NT2/D1 (cell line): ENCODE data around the gene NEK9.

Experiments
- DNase-seq: peaks from one replicate; pipeline ENCODE4 v3.0.0-alpha.2; 2011; ENCODE audit warnings: low read depth, low spot score
- H3K27me3 ChIP-seq: 2 replicates; pipeline ENCODE4 v1.6.0; 2011; ENCODE audit warnings: mild to moderate bottlenecking; ENCODE audit not compliant: insufficient read length, insufficient read depth
- H3K36me3 ChIP-seq: 2 replicates; pipeline ENCODE4 v1.6.1; 2011; ENCODE audit warnings: mild to moderate bottlenecking, low read length, mixed read lengths; ENCODE audit not compliant: insufficient read depth, insufficient read length
- H3K4me1 ChIP-seq: 2 replicates; pipeline ENCODE4 v1.5.1; 2011; ENCODE audit not compliant: insufficient read depth, insufficient read length
- H3K4me3 ChIP-seq: 2 replicates; pipeline ENCODE4 v1.5.1; 2011; ENCODE audit warnings: low read depth; ENCODE audit not compliant: insufficient read length
- H3K9ac ChIP-seq: 2 replicates; pipeline ENCODE4 v1.6.0; 2011; ENCODE audit warnings: low read depth; ENCODE audit not compliant: insufficient read length
- H3K9me3 ChIP-seq: 2 replicates; pipeline ENCODE4 v1.5.1; 2011; ENCODE audit warnings: mild to moderate bottlenecking, low read length; ENCODE audit not compliant: insufficient read depth
- SUZ12 ChIP-seq: IDR thresholded peaks from 2 replicates; pipeline ENCODE4 v1.6.1; 2011; ENCODE audit not compliant: insufficient read length, insufficient read depth; ENCODE audit errors: extremely low read depth
- YY1 ChIP-seq: IDR thresholded peaks from 2 replicates; pipeline ENCODE4 v1.6.1; 2011; ENCODE audit not compliant: insufficient read length, insufficient read depth
- ZNF274 ChIP-seq: IDR thresholded peaks from 2 replicates; pipeline ENCODE4 v1.6.1; 2011; ENCODE audit warnings: mild to moderate bottlenecking, low read depth, low read length

The NEK9 gene

GRCh38 chr14:75165586-75166391, 38.9 kb upstream of the NEK9 start:
- H3K4me3 ChIP-seq, result no peak overlapping the region
- no peaks in the 10 kb centered on the region for H3K36me3 ChIP-seq
- H3K27me3 ChIP-seq, result no peaks in the 10 kb centered on the region
- DNase-seq, result no peak
- H3K4me1 ChIP-seq, result no peaks in the 10 kb centered on the region
- TF ChIP-seq ZNF274 (no peak), YY1 (no peak)
- H3K9me3 ChIP-seq, result no peaks in the 10 kb centered on the region
- no peak overlapping the region for H3K9ac ChIP-seq

DNA sequence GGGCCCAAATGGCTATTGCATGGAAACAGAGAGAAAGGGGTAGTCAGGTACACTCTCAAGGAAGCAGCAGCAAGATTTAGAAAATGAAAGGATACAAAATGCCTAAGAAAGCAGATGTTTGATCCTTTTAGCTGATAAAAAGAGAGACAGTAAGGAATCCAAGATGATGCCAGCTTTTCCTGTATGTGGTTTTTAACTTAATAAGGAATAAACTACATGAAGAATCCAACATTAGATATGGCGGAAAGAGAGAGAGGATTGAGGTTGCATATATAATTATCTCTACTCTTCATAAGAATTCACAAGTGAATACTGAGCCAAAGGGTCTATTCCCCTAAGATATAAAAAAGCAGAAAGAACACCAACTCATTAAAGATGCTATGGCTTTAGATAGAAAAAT, 38.0 kb upstream of the NEK9 start:
- Histone ChIP-seq H3K36me3 (no peaks in the 10 kb centered on the region), H3K4me1 (no peaks in the 10 kb centered on the region), H3K9me3 (no peaks in the 10 kb centered on the region), H3K4me3 (no peak overlapping the region), H3K27me3 (no peaks in the 10 kb centered on the region), H3K9ac (no peak overlapping the region)
- DNase-seq, result no peak
- TF ChIP-seq YY1 (no peak), SUZ12 (no peak), ZNF274 (no peak)

GRCh38 chr14:75163677-75164076, 36.8 kb upstream of the NEK9 start:
- H3K4me3 ChIP-seq, result no peak overlapping the region
- H3K9me3 ChIP-seq, result no peaks in the 10 kb centered on the region
- H3K9ac ChIP-seq, result no peak overlapping the region

DNA sequence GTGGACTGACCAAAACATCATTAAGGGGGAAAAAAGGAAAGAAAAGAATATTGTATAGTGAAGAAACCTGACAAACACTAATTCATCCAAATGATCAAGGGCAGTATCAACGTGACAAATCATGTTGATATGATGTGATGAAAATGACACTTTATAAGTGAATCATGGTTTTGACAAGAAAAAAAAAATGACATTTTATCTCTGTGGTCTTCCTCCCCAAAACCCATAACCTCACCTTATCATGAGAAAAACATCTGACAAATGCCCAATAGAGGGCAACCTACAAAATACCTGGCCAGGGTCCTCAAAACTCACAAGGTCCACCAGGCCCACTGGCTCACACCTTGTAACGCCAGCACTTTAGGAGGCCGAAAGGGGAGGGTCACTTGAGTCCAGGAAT, 35.8 kb upstream of the NEK9 start:
- H3K4me3 ChIP-seq, result no peak overlapping the region
- H3K9ac ChIP-seq, result no peak overlapping the region
- no peaks in the 10 kb centered on the region for H3K27me3 ChIP-seq
- no peak for DNase-seq
- no peaks in the 10 kb centered on the region for H3K36me3 ChIP-seq
- TF ChIP-seq YY1 (no peak), SUZ12 (no peak), ZNF274 (no peak)
- H3K9me3 ChIP-seq, result no peaks in the 10 kb centered on the region
- H3K4me1 ChIP-seq, result no peaks in the 10 kb centered on the region

More at GRCh38 chr14:75163677-75164076, 36.8 kb upstream of the NEK9 start:
- DNase-seq, result no peak
- no peaks in the 10 kb centered on the region for H3K4me1 ChIP-seq
- no peak for TF ChIP-seq YY1
- TF ChIP-seq ZNF274, result no peak
- TF ChIP-seq SUZ12, result no peak
- no peaks in the 10 kb centered on the region for H3K36me3 ChIP-seq
- H3K27me3 ChIP-seq, result no peaks in the 10 kb centered on the region

- H3K9ac ChIP-seq, result no peak overlapping the region
- no peak overlapping the region for H3K4me3 ChIP-seq
- H3K36me3 ChIP-seq, result no peaks in the 10 kb centered on the region
- DNase-seq, result no peak
- no peaks in the 10 kb centered on the region for H3K9me3 ChIP-seq
- H3K4me1 ChIP-seq, result no peaks in the 10 kb centered on the region
- no peaks in the 10 kb centered on the region for H3K27me3 ChIP-seq
- TF ChIP-seq YY1 (no peak), SUZ12 (no peak), ZNF274 (no peak)
Observed at GRCh38 chr14:75158843-75159614, 32.2 kb upstream of the NEK9 start.

DNA sequence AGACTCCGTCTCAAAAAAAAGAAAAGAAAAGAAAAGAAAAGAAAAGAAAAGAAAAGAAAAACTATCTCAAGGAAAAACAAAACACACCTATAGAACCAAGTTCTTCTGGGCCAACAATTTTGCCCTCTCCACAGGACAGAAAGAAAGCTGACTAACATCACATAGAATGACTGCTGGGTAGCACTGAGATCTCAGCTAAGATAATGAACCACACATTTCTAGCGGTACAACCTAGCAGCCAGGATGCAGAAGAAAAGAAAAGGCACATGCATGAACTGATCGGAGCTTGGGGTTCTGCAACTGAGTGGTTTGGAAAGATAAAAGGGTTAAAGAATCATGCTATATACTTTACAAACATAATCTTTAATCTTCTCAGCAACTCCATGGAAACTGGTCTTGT, 30.1 kb upstream of the NEK9 start:
- Histone ChIP-seq H3K27me3 (no peaks in the 10 kb centered on the region), H3K9me3 (no peaks in the 10 kb centered on the region), H3K4me1 (no peaks in the 10 kb centered on the region), H3K36me3 (no peaks in the 10 kb centered on the region), H3K9ac (no peak overlapping the region), H3K4me3 (no peak overlapping the region)
- DNase-seq, result no peak
- TF ChIP-seq YY1 (no peak), SUZ12 (no peak), ZNF274 (no peak)

DNA sequence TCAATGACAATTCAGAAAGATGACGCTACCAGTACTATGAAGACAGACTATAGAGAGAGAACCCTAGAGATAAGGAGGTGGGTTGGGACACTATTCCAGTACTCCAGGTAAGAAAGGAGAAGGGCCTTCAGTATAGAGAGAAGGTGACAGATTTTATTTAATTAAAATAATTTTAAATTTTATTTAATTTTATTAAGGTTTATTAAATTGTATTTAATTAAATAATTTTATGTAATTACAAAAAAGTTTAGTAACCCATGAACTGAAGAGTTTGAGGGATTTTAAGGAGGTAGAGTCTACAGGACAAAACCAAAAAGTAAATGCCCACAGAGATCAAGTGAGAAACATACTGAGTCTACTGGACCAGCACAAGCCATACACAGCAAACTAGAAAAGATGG, 29.3 kb upstream of the NEK9 start:
- Histone ChIP-seq H3K36me3 (peaks cover 4% of the 10 kb centered on the region), H3K4me3 (no peak overlapping the region), H3K9ac (no peak overlapping the region), H3K4me1 (no peaks in the 10 kb centered on the region), H3K27me3 (no peaks in the 10 kb centered on the region), H3K9me3 (no peaks in the 10 kb centered on the region)
- no peak for DNase-seq
- TF ChIP-seq ZNF274 (no peak), YY1 (no peak), SUZ12 (no peak)
